ENCODE results near the gene HAUS8.

DNA sequence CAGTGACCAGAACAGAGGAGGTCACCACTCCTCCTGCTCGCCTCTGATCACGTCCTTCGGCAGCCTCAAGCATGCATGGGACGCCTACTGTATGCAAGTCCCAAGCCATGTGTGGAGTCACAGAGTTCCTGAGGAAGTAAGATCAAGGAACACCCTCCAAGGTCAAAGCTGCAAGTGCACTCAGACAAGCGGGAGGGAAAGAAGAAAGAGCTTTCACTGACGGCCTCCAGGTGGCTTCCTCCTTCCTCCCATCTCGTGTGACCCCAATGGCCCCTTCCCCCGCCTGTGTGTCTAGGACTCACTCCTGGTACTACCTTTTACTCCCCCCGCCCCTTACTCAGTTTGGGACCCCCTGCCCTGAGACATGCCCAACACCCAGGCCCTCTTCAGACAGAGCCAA is 6.1 kb downstream of the HAUS8 start:
- TF ChIP-seq, protein P1, sequence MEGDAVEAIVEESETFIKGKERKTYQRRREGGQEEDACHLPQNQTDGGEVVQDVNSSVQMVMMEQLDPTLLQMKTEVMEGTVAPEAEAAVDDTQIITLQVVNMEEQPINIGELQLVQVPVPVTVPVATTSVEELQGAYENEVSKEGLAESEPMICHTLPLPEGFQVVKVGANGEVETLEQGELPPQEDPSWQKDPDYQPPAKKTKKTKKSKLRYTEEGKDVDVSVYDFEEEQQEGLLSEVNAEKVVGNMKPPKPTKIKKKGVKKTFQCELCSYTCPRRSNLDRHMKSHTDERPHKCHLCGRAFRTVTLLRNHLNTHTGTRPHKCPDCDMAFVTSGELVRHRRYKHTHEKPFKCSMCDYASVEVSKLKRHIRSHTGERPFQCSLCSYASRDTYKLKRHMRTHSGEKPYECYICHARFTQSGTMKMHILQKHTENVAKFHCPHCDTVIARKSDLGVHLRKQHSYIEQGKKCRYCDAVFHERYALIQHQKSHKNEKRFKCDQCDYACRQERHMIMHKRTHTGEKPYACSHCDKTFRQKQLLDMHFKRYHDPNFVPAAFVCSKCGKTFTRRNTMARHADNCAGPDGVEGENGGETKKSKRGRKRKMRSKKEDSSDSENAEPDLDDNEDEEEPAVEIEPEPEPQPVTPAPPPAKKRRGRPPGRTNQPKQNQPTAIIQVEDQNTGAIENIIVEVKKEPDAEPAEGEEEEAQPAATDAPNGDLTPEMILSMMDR (IDR thresholded peaks at IDR 0.05; ENCODE audit: low read depth, low read length): peak; percentile 15; the same call in 1 of the 2 replicates
- no peak for TF ChIP-seq EZH2phosphoT487 (IDR thresholded peaks at IDR 0.05; ENCODE audit: low read depth)

Data from OCI-LY3 (cell line).